Measurements from ENCODE around the gene PBLD. TPM values are rescaled to one million over a fixed set of nuclear protein-coding genes. Genes with fewer than 3 reads are reported as not detected.

PBLD gene
- total RNA-seq, 3 donors from 2014 or later = 40.3 to 115 (median 67.2) TPM

GRCh38 chr10:68233046-68233445, 99.7 kb downstream of the PBLD start:
- H3K36me3 ChIP-seq (ENCODE audit: low read depth) = no peaks in the 10 kb centered on the region
- H3K4me1 ChIP-seq (ENCODE audit: low read depth) = peaks cover 9% of the 10 kb centered on the region
- TF ChIP-seq CTCF (IDR thresholded peaks at IDR 0.05) = no peak
- no peak for DNase-seq
- H3K9me3 ChIP-seq = no peaks in the 10 kb centered on the region
- no peak for ATAC-seq
- intact Hi-C loops (cut with DNase I, micrococcal nuclease) = no loop called here
- H3K4me3 ChIP-seq = no peak overlapping the region

Other genes with a start within 250 kb of the PBLD start
- gene MYPN, start 223.4 kb downstream of the PBLD start, total RNA-seq = 1 to 10 TPM in 1 of 3 donors, under 1 TPM in 2; 0.47 to 1.8 (median 0.93) TPM
- gene ATOH7, start 100.8 kb downstream of the PBLD start, total RNA-seq = under 1 TPM in 2 of 3 donors, not detected in 1; 0.19 to 0.53 TPM
- 100 to 1,000 TPM in 2 of 3 donors, 10 to 100 TPM in 1; 87.4 to 135 (median 102) TPM for gene HNRNPH3, start 864 bp downstream of the PBLD start, total RNA-seq
- gene RUFY2, start 74.3 kb upstream of the PBLD start, total RNA-seq = 10 to 100 TPM; 20.5 to 28.3 (median 26.1) TPM
- gene DNA2, start 139.0 kb upstream of the PBLD start, total RNA-seq = 1 to 10 TPM; 3.3 to 8.7 (median 5.2) TPM
- gene SLC25A16, start 194.6 kb upstream of the PBLD start, total RNA-seq = 10 to 100 TPM; 19.4 to 35.0 (median 23.3) TPM
- gene TET1, start 227.4 kb upstream of the PBLD start, total RNA-seq = 1 to 10 TPM; 1.0 to 5.7 (median 1.1) TPM